Islet of Langerhans (tissue), 1 donor: ENCODE measurements around the gene PRODH.
"Not testable (repeated sequence)": the region's sequence is repeated elsewhere in the genome, so short reads cannot be mapped to it uniquely, and the experiment has no call there.

Experiments used
- FAIRE-seq: peaks from one replicate; lab custom pipeline; 2011; peaks lifted over from hg19 to GRCh38; lab: Jason Lieb, UNC

Gene PRODH

DNA sequence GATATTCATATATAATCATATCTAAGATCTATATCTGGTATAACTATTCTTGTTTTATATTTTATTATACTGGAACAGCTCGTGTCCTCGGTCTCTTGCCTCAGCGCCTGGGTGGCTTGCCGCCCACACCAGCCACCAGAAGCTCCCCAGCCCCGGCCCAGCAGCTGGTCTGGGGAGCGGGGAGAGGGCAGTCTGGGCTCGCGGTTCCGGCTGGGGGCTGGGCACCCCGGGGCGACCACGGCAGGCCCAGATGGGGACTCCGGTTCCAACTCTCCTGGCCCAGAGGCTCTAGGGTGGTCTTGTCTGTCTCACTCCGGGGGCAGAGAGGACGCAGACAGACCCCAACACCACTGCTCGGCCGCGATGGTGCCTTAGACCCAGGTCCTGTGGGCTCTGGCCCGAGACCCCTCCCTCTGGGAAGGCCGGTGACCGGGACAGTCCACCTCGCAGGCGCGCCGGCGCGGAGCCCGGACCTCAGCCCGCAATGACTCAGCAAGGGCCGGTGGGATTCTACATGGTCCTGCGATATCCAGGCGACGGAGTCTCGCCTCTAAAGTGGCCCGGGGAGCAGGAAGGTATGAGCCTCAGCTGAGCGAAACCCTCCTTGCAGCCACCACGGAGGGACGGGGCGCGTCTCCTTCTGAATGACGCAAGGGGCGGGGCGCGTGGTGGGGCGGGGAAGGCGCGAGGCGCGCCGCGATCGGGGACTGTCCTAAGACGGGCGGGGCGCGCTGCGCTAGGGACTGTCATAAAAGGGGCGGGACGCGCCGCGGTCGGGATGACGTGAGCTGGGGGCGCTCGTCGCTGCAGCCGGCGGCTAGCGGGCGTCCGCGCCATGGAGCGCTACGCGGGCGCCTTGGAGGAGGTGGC lies 30.3 kb downstream of the PRODH start, which contains the start of gene DGCR6:
DGCR6 (plus strand) TSS at position 781 of the 870 bp plus-strand sequence; CDS start at position 836, 55 bp downstream.
- no peak for FAIRE-seq

DNA sequence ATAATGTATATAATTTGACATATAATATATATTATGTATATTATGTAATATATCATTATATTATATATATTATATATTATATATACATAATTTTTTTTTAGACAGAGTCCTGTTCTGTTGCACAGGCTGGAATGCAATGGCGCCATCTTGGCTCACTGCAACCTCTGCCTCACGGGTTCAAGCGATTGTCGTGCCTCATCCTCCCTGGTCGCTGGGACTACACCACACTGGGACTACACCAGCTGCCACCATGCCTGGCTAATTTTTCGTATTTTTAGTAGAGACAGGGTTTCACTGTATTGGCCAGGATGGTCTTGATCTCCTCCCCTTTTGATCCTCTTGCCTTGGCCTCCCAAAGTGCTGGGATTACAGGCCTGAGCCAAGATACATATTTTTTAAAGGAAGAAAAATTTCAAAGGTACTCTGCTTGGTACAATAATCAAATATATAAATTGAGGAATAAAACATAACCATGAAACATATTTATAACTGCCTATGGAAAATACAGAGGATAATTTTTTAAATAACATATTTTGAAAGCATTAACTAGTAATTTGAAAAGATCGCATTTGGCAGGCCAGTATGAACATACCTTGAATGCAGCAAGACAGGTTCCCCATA lies 39.9 kb downstream of the PRODH start:
- peak; percentile 100 for FAIRE-seq

DNA sequence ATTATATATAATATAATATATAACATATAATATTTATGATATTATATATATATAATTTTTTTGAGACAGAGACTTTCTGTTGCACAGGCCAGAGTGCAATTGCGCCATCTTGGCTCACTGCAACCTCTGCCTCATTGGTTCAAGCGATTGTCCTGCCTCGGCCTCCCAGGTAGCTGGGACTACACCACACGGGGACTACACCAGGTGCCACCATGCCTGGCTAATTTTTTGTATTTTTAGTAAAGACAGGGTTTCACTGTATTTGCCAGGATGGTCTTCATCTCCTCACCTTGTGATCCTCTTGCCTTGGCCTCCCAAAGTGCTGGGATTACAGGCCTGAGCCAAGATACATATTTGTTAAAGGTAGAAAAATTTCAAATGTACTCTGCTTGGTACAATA lies 42.3 kb downstream of the PRODH start:
- FAIRE-seq: not testable (repeated sequence)

DNA sequence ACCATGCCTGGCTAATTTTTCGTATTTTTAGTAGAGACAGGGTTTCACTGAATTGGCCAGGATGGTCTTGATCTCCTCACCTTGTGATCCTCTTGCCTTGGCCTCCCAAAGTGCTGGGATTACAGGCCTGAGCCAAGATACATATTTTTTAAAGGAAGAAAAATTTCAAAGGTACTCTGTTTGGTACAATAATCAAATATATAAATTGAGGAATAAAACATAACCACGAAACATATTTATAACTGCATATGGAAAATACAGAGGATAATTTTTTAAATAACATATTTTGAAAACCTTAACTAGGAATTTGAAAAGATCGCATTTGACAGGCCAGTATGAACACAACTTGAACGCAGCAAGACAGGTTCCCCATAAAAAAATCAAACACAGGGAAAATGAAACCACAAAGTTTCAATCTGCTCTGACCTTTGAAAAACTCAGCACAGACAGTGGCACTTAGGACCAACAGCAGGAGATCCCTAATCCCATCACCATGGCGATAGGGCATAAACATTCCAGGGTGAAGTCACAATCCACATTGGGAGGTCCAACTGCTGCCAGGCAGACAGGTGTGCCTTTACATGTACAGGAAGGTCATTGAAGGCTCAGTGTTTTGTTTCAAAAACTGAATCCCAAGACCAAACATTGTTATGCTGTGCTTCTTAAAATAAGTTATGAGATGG lies 45.4 kb downstream of the PRODH start:
- peak; percentile 100 for FAIRE-seq

DNA sequence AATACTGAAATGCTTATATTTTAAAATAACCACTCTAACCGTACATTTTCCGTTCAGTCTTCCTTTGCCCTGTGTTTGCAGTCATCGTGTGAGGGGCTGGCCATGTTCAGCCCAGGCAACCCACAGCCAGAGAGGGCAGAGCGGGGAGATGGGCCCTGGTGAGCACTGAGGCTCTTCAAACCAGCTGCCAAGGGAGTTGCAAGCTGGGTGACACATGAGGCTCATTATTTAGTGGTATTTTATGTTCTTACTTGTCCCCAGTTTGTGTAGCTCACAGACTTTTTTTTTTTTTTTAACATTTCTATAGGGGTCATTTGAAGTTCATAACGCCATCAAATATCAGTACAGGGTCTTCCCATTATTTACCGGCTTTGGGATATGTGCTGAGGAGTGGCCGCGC lies 48.0 kb downstream of the PRODH start:
- FAIRE-seq: no peak

DNA sequence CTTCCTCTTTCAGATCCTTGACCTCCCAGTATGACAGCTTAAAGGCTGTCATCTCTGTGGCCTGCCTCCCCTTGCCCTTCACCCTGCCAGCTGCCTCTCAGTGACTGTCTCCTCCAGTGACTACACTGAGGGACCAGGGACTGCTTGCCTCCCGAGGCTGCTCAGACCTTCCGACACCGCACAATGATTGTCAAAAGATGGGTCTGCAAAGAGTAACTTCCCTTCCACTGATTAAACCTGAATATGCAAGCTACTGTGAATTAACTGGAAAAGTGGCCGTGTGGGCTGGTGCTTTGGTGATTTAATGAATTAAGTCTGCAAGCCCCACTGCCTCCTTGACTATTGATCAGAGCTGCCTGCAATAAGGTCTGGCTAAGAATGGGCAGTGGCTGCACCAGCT lies 51.6 kb downstream of the PRODH start:
- FAIRE-seq: not testable (repeated sequence)

DNA sequence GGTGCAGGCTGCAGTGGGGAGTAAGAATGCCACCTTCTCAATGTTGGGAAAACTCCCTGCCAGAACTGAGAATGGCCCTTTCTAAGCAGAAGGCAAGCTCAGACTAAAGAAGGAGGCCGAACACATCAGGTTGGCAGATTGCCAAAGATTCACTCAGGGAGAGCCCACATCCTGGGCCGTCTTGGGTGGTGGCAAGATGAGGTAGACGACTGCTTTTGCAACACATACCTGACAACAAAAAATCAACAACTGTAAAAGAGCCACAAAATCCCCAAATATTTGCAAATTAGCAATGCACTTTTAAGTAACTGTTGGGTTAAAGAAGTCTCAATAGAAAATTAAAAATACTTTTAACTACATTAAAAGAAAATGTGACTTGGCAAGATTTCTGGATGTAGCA lies 54.8 kb downstream of the PRODH start:
- not testable (repeated sequence) for FAIRE-seq
